GM21723 (cell line): ENCODE data around the gene PSORS1C1.
A peak's percentile ranks its signal among the peaks of the same experiment; 100 is the strongest.
"Not testable (repeated sequence)": the region's sequence is repeated elsewhere in the genome, so short reads cannot be mapped to it uniquely, and the experiment has no call there.

ENCODE experiments used
- ATAC-seq: cut with Tn5 transposase; IDR thresholded peaks from one replicate; pipeline ENCODE4 v1.9.1; 2021; ENCODE audit warnings: mild to moderate bottlenecking, moderate library complexity; ENCODE audit not compliant: unreplicated experiment

Gene PSORS1C1, protein sequence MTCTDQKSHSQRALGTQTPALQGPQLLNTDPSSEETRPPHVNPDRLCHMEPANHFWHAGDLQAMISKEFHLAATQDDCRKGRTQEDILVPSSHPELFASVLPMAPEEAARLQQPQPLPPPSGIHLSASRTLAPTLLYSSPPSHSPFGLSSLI

DNA sequence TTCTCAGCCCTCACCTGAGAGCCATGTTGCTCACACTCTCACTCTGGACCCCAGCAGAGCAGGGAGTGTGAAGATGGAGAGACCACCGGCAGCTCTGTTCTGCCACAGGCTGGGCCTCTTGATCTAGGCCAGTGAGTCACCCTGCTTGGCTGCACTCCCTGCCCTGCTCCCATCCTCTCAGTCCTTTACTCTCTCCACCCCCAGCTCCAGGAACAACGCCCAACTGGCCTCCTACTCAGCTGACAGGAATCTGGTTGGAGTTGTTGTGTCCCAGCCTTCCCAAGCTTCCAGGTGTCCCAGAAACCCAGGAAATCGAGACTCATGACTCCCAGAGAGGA is at the start of gene PSORS1C1:
TSS of gene PSORS1C1 (plus strand) at position 260 of the 338 bp plus-strand sequence. CDS start 14,833 bp downstream, outside the sequence.
- no peak for ATAC-seq

DNA sequence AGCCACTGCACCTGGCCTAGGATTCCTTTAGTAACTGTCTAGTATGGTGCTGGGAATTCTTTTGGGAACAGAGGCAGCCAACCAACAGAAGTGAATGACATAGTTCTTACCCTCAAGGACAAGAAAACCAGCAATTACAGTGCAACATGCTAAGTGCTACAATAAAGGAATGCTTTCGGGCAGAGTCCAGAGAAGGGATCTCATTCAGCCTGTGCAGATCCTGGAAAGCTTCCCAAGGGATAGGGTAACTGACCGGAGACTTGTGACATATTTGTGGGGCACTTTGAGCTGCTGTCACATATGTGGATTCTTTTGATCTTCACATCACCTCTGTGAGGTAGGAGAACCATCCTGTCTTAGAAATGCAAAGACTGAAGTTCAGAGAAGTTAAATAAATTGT is 49.0 kb upstream of the PSORS1C1 start:
- no peak for ATAC-seq

DNA sequence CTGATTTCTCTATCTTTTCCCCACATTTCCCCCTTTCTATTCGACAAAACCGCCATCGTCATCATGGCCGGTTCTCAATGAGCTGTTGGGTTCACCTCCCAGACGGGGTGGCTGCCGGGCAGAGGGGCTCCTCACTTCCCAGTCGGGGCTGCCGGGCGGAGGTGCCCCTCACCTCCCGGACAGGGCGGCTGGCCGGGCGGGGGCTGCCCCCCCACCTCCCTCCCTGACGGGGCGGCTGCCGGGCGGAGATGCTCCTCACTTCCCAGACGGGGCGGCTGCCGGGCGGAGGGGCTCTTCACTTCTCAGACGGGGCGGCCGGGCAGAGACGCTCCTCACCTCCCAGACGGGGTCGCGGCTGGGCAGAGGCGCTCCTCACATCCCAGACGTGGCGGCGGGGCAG is 47.6 kb upstream of the PSORS1C1 start:
- not testable (repeated sequence) for ATAC-seq

DNA sequence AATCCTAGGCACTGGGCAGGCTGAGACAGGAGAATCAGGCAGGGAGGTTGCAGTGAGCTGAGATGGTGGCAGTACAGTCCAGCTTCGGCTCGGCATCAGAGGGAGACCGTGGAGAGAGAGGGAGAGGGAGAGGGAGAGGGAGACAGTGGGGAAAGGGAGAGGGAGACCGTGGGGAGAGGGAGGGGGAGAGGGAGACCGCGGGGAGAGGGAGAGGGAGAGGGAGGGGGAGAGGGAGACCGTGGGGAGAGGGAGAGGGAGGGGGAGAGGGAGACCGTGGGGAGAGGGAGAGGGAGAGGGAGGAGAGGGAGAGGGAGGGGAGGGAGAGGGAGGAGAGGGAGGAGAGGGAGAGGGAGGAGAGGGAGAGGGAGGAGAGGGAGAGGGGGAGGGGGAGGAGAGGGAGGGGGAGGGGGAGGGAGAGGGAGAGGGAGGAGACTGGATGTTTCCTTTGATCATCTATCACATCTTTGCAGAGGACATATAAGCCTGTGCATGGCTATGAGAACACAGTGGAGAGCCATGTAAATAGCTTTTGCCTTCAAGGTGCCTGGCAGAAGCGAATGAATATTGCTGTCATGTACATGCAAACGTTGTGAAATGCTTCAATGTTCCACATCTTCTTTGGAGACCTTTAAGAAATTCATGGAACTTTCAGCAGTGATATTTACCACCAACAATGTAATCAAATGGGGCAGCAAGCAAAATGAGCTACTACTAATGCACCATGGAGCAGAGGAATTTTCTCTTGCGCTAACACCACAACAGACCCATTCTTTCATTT is 46.5 kb upstream of the PSORS1C1 start:
- ATAC-seq = not testable (repeated sequence)

DNA sequence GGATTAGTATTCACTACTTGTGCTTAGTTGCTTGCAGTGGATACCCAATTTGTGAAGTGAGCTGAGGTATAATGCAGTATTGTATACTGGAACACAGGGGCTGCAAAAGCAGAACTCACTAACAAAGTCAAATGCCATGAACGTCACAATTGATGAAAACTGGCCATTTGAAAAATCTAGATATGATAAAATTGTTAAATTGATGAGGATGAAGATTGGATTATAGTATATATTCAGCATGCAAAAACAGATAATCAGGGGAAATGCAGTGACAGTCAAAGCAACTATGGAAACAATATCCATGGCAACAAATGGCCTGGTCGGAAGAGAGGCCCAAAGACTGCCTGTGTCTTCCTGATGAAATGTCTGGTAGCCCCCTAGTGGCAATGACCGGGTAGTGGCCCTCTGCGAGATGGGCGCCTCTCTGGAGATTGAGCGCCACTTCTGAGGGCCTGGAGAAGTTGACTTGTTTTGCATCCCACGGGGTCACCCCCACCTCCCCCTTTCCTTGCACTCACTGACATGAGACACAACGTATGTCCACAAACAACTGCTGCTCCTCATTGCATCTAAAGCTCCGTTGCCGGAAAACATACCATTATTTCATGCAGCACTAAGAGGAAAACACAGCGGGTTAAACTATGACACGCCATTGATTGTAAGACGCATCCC is 45.8 kb upstream of the PSORS1C1 start:
- peak; percentile 68 for ATAC-seq

DNA sequence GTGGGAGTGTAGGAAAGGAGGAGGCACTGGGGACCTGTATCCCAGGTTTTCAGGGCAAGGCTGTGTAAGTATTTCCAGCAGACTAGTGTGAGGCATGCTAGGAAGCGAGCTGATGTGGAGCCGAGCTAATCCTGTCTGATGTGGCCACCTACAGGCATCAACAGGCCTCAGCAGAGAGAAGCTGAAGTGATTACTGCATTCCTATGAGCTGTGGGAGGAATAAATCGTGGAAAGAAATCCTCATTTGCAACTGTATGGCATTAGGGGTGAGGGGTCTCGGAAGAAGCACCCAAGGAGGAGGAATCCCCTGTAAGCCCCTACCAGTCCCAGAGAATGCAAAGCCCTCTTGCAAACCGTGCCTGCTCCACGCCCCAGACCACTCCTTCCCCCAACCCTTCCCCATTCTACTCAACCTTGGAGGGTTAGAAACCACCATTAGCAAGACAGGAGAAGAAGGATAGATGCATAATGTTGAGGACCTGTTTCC is 43.8 kb upstream of the PSORS1C1 start:
- ATAC-seq = no peak

DNA sequence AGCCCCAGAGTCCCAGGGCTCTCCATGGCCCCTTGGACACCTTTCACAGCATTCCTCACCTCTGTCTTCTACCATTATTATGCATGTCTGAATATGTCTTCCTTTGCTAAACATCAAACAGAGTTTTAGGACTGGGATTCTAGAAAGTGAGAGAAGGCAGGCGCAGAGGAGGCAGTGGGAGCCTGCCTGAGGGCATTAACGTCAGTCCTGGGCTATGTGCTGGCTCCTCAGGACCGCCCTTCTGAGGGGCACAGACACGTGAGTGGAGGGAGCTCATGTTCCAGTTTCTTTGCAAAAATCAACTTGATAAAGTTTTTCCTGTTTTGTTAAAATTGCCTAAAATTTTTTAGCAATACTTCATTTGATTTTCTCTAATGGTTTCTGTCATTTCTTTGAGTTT is 40.2 kb upstream of the PSORS1C1 start:
- no peak for ATAC-seq

DNA sequence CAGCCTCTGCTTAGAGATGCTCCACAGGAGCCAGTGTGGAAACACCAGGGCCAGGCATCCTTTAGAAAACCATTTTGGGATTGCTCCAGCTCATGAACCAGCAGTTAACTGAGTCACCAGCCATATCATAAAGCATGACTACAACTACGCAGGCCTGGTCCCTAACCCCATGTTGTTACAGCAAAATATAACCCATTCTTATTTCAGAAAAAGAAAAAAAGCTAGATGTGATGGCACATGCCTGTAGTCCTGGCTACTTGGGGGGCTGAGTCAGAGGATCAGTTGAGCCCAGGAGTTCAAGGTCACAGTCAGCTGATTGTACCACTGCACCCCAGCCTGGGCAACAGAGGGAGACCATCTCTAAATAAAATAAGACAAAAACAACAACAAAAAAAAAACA is 39.1 kb upstream of the PSORS1C1 start:
- ATAC-seq = no peak

DNA sequence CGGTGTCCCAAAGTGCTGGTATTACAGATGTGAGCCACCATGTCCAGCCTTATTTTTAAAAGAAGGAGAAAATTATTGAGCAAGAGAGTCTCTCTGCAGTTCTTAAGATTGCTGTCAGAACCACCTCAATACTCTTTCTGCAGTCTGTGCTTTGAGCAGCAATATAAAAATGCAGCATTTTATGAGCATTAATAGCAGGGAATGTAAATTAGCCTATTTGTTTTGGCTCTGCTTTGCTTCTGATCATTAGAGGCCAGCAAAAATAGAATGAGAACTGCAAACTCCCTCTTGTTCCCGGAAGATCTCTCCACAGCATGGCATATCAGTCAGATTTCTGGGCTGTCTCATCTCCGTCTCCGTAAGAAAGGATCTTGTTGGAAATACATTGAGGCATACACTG is 38.0 kb upstream of the PSORS1C1 start:
- ATAC-seq = no peak

DNA sequence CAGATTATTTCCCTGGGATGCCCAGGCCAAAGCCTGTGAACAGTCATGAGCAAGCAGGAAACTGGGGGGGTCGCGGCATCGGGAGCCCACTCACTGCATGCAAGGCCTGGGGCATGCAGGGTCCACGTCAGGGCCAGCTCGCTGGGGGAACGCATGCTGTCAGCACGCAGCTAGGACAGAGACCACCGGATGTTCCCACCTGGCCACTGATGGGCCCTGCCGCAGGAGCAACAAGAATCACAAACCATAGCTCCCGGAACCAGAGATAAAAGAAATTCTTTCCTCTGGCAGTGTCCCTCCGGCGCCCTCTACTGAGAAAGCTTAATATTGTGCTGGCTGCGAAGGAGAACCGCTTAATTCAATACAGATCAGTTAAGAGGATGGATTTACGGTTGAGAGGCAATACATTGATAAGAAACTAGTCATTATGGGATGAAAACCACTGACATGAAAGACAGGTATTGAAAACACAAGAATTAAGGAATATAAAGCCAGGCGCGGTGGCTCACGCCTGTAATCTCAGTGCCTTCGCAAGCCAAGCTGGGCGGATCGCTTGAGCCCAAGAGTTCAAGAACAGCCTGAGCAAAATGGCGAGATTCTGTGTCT is 34.8 kb upstream of the PSORS1C1 start:
- no peak for ATAC-seq

DNA sequence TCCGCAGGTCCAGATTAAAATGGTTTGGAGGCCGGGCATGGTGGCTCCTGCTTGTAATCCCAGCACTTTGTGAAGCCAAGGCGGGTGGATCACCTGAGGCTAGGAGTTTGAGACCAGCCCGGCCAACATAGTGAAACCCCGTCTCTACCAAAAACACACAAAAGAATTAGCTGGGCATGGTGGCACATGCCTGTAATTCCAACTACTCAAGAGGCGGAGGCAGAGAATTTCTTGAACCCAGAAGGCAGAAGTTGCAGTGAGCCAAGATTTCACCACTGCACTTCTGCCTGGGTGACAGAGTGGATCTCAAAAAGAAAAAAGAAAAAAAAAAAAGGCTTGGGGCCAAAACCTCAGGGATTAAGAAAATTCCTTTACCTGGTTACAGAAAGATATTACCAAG is 32.7 kb upstream of the PSORS1C1 start:
- ATAC-seq = no peak

DNA sequence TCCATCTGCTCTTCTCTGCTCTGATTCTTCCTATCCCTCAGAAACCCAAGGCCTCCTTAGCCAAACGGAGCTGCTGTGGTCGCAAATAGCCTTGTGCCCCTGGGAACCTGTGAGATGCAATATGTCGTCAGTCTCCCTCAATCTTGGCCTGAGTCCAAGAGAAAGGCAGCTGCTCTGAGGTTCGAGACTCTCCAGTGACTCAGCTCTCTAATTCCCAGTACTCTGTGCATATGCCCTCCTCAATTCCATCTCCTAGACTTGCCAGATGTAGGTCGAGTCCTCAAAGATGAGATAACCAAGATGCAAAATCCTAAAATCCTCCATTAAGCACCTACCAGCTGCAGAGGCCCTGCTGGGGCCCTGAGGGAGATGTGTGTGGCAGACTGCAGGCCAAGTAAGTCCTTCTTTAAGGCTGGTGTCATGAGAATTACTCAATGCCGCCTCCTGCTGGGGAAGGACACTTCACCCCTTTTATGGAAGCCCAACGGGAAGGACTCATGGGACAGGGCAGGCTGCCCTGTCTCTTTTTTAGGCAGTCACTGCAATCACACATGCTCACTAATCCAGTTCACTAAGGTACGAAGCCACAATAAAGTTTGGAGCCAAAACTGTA is 30.8 kb upstream of the PSORS1C1 start:
- no peak for ATAC-seq

DNA sequence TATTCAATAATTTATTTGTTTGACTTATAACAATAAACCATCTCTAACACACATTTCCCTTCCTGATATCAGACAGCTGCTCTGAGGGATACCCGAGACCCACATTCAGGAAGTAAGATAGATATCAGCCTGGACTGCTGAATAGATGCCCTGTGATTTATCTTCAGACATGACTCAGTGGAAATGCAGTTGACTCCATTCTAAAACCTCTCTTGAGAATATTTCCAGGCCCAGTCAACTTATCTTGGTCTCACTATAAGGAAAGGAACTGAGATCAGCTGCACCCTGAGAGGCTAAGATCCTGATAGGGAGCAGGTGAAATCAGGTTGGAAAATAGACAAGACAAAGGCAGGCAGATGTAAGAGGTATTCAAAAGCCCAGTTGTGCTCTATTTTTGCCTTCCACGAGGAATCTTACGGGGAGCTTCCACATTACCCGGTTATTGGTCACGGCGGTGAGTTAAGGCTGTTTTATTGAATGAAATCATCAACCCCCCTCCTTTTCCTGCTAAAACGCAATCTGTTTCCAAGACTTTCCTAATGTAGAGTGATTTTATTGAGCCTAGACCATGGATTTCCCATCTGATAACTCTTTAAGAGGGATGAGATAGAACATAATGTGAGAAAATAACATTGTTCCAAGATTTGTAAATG is 27.7 kb upstream of the PSORS1C1 start:
- ATAC-seq = no peak

DNA sequence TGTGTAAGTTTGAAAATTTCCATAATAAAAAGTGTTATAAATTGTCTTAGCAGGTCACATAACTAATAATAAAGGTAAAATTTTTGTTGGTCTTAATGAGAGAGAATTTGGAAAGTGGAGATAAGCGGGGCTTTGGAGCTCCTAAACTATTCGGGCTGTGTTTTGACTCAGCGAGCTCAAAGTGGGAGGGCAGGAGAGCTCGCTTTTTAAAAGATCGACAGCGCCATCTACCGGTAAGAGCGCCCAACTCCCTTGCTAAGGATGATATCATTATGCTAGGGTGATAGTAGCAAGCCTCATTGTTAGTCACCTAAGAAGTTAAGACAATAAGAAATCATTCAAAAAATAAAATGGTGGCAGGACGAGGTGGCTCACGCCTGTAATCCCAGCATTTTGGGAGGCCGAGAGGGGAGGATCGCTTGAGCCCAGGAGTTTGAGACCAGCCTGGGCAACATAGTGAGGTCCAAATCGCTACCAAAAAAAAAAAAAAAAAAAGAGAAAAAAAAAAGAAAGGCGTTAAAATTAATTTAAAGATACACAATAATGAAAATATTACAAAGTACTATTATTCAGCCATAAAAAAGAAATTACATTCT is 27.0 kb upstream of the PSORS1C1 start:
- ATAC-seq = no peak

DNA sequence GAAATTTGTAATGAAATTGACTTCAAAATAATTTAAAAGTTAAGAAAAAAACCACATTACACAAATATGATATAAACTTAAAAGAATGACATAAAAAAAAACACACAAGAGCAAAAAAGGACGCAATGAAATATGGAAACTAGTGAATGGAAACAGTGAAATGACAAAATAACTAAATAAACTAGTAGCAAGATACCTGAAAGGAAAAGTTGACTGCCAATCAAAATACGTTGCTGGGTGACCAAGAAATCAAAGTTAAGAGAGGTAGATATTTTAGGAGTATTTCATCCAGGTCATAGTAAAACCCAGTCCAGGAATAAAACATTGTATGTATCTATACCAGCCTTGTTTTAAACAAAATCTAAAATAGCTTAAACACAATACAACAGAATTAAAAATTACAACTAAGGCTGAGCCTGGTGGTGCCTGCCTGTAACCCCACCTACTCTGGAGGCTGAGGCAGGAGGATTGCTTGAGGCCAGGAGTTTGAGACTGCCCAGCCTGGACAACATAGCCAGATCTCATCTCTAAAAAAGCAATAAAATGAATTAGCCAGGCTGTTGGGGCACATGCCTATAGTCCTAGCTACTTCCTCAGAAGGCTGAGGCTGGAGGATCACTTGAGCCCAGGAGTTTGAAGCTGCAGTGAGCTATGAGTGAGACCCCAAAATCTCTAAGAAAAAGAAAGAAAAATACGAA is 24.2 kb upstream of the PSORS1C1 start:
- no peak for ATAC-seq

DNA sequence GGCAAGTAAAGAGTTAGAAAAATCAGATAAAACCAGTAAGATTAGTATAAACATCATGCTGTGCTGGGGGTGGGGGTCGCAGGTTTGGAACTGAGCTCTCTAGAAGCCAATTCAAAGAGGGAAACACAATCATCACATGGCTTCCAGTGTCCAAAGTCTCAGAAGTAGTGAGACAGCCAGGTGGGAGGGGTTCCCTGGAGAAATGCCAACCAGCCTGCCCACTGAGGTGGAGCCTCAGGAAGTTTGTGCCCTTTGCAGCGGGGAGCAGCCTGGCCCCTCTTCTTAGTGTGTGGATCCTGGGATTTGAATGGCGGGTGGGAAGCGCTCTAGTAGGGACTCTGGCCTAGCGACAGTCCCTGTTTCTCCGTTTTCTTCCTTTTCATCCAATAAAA is 23.6 kb upstream of the PSORS1C1 start:
- no peak for ATAC-seq

DNA sequence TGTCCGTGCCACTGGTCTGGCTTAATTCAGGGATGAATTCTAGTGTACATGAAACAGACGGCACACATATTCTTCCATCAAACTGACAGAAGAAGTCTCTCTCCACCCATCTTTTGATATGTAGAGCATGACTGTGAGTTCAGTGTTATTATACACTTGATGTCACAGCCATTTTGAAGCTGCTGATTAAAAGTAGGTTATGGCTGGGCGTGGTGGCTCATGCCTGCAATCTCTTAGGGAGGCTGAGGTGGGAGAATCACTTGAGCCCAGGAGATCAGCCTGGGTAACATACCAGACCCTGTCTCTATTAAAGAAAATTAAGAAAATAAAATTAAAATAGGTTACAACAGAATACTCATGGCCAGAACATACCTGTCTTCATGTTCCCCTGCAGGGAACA is 22.9 kb upstream of the PSORS1C1 start:
- ATAC-seq = no peak

DNA sequence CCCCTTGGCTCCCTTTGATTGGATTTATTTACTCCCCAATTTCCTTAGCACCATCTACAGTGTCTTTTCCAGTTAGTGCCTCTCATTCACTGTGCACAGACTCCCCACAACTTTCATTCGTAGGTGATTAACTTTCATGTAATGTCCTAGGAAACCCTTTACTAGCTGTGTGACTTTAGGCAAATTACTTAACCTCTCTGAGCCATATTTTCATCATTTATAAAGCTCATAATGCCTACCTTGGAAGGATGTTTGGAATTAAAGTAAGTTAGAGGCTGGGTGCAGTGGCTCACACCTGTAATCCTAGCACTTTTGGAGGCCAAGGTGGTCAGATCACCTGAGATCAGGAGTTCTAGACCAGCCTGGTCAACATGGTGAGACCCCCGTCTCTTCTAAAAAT is 22.4 kb upstream of the PSORS1C1 start:
- no peak for ATAC-seq

DNA sequence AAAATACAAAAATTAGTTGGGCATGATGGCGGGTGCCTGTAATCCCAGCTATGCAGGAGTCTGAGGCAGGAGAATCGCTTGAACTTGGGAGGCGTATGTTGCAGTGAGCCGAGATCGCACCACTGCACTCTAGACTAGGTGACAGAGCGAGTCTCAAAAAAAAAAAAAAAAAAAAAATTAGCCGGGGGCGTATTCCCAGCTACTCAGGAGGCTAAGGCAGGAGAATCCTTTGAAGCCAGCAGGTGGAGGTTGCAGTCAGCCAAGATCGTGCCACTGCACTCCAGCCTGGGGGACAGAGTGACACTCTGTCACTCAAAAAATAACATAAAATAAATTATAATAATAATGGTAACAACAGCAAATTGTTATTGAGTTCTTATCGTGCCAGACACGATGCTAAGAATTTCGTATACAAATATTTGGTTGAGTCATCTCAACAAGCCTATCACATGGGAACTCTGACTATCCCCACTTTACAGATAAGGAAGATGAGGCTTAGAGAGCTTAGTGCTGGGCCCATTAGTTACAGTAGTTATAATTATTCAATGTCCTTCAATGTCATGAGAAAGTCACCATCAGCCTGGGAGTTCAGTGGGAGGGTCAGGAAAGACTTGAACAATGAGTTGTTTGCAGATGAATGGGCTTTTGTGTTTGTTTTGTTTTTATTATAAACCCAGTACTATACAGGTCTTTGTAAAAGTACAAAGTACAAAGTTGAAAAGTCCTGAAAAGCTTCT is 21.7 kb upstream of the PSORS1C1 start:
- no peak for ATAC-seq
